ENCODE measurements around the gene LAMA1.

LAMA1 gene

GRCh38 chr18:7105943-7106342 is 11.7 kb downstream of the LAMA1 start:
- no peak overlapping the region for H3K4me3 ChIP-seq (ENCODE audit: low read depth, low read length)
- TF ChIP-seq CTCF (conservative IDR thresholded peaks at IDR 0.05; ENCODE audit: low read depth, low read length), result no peak
- DNase-seq (ENCODE audit: low read depth), result no peak

GRCh38 chr18:7105268-7105667 is 12.3 kb downstream of the LAMA1 start:
- no peak overlapping the region for H3K4me3 ChIP-seq (ENCODE audit: low read depth, low read length)
- no peak for TF ChIP-seq CTCF (conservative IDR thresholded peaks at IDR 0.05; ENCODE audit: low read depth, low read length)
- DNase-seq (ENCODE audit: low read depth), result no peak

GRCh38 chr18:7104649-7105048 is 12.9 kb downstream of the LAMA1 start:
- H3K4me3 ChIP-seq (ENCODE audit: low read depth, low read length), result no peak overlapping the region
- TF ChIP-seq CTCF (conservative IDR thresholded peaks at IDR 0.05; ENCODE audit: low read depth, low read length), result no peak
- DNase-seq (ENCODE audit: low read depth), result no peak

GRCh38 chr18:7102131-7102530 is 15.5 kb downstream of the LAMA1 start:
- no peak overlapping the region for H3K4me3 ChIP-seq (ENCODE audit: low read depth, low read length)
- no peak for TF ChIP-seq CTCF (conservative IDR thresholded peaks at IDR 0.05; ENCODE audit: low read depth, low read length)
- DNase-seq (ENCODE audit: low read depth), result no peak

GRCh38 chr18:7096838-7097237 is 20.8 kb downstream of the LAMA1 start:
- peak; percentile 82 for DNase-seq (ENCODE audit: low read depth)
- TF ChIP-seq CTCF (conservative IDR thresholded peaks at IDR 0.05; ENCODE audit: low read depth, low read length), result no peak
- no peak overlapping the region for H3K4me3 ChIP-seq (ENCODE audit: low read depth, low read length)

- DNase-seq (ENCODE audit: low read depth), result no peak
- TF ChIP-seq CTCF (conservative IDR thresholded peaks at IDR 0.05; ENCODE audit: low read depth, low read length), result no peak
- no peak overlapping the region for H3K4me3 ChIP-seq (ENCODE audit: low read depth, low read length)
Measured at GRCh38 chr18:7094427-7094826, 23.2 kb downstream of the LAMA1 start.

- DNase-seq (ENCODE audit: low read depth), result peak; percentile 67
- H3K4me3 ChIP-seq (ENCODE audit: low read depth, low read length), result no peak overlapping the region
- TF ChIP-seq CTCF (conservative IDR thresholded peaks at IDR 0.05; ENCODE audit: low read depth, low read length), result no peak
Measured at GRCh38 chr18:7090771-7091170, 26.8 kb downstream of the LAMA1 start.

All from choroid plexus epithelial cell (primary cell).